ENCODE measurements around the gene CUL9.

DNA sequence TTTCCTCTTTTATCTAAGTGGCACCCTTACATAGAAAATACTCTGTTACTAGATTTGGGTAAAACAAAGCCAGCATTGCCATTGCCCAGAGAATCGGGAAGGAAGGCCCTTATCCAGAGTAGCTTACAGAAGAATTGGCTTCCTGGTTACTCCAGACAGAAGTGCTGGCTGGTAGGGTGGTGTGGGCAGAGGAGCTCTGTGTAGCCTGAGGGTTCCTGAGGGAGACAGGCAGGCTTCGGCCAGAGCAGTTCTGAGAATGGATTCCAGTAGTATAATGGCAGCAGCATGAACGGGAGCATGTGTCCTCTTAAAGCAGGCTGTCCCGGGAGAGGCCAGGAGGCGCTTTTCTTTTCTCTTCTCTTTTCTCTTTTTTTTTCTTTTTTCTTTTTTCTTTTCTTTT is 11.9 kb downstream of the CUL9 start:
- TF ChIP-seq POLR2A (IDR thresholded peaks at IDR 0.05) (no peak), CTCF (IDR thresholded peaks at IDR 0.05) (no peak), EP300 (IDR thresholded peaks at IDR 0.05; ENCODE audit: low read depth) (no peak), POLR2AphosphoS5 (IDR thresholded peaks at IDR 0.05) (no peak)
